Fibroblast of pulmonary artery (primary cell): ENCODE data around the gene ARHGAP45.

Source experiments
- DNase-seq: peaks from one replicate; pipeline ENCODE4 v3.0.0-alpha.2; 2010; ENCODE audit warnings: low read depth
- H3K4me3 ChIP-seq: replicated peaks from 2 replicates; pipeline ENCODE4 v1.5.1; 2011; ENCODE audit warnings: low read depth, mild to moderate bottlenecking, control low read depth, low read length, moderate library complexity
- TF ChIP-seq, protein P1 (sequence below): IDR thresholded peaks from 2 replicates; pipeline ENCODE4 v1.5.1; 2011; ENCODE audit warnings: mild to moderate bottlenecking, control low read depth, low read length, inconsistent platforms; ENCODE audit errors: missing control alignments

Gene ARHGAP45

DNA sequence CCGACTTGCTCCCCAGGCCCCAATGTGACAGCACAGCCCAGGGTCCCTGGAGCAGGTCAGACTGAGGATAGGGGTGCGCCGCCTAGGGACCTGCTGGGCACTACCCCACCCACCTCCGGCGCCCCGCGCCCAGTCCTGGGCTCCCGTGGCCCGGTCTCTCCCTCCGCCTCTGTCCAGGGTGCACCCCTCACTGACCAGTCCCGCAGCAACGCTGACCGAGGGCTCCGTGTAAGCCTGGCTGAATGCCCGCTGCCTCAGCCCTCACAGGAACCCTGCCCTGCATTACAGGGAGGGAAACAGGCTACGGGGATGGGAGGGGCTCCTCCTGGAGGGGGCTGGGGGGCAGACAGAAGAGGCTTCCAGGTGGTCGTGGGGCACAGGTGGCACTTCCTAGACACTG, 68.5 kb downstream of the ARHGAP45 start:
- no peak overlapping the region for H3K4me3 ChIP-seq
- no peak for DNase-seq
- TF ChIP-seq, protein P1, sequence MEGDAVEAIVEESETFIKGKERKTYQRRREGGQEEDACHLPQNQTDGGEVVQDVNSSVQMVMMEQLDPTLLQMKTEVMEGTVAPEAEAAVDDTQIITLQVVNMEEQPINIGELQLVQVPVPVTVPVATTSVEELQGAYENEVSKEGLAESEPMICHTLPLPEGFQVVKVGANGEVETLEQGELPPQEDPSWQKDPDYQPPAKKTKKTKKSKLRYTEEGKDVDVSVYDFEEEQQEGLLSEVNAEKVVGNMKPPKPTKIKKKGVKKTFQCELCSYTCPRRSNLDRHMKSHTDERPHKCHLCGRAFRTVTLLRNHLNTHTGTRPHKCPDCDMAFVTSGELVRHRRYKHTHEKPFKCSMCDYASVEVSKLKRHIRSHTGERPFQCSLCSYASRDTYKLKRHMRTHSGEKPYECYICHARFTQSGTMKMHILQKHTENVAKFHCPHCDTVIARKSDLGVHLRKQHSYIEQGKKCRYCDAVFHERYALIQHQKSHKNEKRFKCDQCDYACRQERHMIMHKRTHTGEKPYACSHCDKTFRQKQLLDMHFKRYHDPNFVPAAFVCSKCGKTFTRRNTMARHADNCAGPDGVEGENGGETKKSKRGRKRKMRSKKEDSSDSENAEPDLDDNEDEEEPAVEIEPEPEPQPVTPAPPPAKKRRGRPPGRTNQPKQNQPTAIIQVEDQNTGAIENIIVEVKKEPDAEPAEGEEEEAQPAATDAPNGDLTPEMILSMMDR, result no peak

DNA sequence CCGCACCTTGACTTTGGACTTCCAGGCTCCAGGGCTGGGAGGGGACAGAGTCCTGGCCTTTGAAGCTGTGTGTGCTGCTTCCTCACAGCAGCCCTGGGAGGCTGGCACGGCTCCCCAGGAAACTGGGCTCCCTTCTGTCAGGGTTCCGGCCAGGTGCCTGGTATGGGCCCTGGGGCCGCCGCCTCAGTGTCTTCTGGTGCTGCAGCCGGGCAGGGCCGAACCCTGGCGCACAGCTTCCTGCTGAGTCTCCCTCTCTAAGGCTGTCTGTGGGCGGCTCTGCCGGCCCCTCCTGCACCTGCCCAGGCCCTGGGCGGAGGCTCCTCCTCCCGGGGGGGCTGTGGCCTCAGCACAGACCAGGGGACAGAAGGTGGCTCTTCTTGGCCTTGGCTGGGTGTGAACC, 69.2 kb downstream of the ARHGAP45 start:
- H3K4me3 ChIP-seq, result no peak overlapping the region
- TF ChIP-seq, protein P1, result no peak
- no peak for DNase-seq
